Stimulated activated CD4-positive, alpha-beta T cell treated with anti-CD3 and anti-CD28 coated beads, Interleukin-12 subunit alpha, Interleukin-12 subunit beta, amount 100 ng/mL, for 4 hours (primary cell): ENCODE measurements around the gene CCND1.

ENCODE experiments used
- DNase-seq: peaks from one replicate; pipeline ENCODE4 v3.0.0-alpha.2; 2020

The CCND1 gene

DNA sequence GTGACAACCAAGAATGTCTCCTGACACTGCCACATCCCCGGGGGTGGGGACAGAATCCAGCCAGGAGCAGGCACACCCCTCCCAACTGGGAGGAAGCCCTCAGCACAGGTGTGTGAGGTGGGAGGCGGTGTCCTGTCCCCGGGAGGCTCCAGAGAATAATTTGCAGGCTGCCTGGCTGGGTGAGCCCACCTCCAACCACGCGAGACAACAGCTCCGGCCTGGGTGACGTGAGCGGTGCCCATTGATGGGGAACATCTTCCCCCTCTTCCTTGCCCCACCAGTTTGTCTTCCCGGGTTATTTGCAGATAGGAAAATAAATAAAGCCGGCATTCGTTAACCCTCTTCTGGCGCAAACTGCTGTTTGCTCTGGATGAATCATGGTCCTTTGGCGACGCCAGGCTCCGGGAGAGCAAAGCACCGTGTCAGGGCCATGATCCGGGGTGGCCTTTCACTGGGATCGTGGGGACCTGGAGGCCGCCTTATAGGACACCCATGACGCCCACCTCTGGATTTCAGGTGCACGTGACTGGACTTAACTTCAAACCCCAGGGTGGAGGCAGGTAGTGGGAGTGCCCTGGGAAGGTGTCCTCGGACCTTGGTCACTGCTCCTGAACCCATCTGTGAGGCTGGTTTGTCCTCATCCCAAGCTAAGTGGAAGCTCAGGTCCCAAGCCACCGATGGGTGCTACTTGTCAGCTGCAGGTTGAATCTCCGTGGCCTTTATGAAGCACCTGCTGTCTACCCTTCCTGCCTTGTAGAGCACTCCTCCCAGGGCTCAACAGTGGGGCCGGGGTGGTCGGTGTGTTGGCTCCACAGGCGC, 13.9 kb downstream of the CCND1 start:
- no peak for DNase-seq

DNA sequence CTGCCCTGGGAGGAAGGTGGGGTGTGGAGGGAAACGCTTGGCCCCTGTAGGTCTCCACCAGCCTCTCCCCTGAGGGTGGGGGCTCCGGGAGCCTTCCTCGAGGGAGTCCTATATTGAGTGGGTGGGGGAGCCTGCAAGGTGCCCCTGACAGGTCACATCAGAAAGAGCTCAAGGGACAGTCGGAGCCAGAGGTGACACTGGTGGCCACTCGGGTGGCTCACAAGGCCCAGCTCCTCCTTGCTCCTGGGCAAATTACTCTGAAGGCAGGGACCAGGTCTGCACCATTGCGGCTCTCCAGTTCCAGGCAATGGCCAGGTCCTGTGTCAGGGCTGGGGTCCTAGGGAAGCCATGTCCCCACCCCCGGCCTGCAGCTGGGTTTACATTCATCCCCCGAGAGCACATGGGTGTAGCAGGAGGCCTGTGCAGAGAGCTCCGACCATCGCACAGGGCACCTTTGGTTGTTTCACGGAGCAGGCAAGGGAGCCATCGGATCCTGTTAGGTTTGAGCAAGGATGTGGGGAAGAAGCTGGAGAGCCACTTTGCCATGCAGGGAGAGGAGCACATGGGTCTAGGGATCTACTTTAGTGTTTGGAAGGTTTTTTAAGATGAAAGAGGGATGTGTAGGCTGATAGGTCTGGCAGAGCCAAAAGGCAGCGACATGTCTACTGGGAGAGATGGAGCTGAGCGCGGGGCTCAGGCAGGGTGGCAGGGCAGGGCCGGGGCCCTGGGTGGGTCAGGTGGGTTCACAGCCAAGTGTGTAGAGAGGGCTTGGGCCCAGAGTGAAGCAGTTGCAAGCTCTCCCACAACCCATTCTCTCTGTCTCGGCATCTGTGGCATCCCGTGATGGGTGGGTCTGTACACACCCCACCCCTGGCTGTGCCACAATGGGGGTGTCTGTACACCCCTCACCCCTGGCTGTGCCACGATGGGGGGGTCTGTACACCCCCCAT, 14.8 kb downstream of the CCND1 start:
- no peak for DNase-seq

DNA sequence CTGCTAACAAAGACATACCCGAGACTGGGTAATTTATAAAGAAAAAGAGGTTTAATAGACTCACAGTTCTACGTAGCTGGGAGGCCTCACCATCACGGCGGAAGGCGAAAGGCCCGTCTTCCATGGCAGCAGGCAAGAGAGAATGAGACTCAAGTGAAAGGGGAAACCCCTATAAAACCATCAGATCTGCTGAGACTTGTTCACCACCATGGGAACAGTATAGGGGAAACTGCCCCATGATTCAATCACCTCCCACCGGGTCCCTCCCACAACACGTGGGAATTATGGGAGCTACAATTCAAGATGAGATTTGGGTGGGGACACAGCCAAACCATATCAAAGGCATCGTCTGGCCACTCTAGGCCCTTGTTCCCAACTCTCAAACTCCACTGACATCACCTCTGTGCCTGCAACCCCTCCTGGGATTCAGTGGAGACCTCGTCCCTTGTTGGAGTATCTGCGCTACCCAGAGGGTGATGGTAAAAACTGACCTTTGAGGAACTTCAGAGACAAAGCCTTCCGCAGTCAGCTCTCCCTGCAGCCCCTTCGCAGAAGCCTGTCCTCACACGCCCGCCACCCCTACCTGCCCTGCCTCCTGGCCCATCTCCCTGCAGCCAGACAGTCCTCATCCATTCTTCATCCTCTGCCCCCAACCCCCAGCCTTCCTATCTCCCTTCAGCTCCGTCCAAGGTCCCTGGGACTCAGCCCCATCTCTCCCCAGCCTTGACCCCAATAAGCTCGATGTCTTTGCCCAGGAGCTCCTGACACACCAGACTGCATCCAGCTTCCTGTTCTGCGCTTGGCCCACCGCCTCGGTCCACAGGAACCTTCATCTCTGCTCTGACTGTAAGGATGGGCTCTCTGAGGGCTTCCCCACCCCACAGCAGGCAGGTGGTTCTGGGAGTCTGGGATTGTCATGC, 15.8 kb downstream of the CCND1 start:
- no peak for DNase-seq

DNA sequence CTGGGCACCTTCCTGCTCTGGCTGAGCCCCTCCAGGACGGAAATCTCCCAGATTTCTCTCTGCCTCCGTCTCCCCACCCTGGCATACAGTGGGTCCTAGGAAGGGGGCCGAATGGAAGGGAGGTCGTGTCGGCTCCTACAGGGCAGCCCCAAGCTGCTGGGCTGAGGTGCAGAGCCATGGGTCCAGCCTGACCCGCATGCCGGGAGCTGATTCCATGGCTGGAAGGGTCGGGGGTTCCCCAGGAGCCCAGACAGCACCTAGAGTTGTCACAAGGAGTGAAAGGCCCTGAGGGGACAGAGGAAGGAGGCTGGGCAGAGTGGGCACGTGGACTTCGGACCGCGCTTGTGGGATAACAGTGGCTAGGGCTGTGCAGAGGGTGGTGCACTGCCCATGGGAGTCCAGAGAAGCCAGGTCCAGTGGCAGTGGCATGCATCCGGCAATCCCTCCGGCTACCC, 16.5 kb downstream of the CCND1 start:
- DNase-seq: no peak

GRCh38 chr11:69657911-69658625, 17.1 kb downstream of the CCND1 start:
- no peak for DNase-seq

- DNase-seq: no peak
Measured at GRCh38 chr11:69658626-69659450, 17.9 kb downstream of the CCND1 start.

DNA sequence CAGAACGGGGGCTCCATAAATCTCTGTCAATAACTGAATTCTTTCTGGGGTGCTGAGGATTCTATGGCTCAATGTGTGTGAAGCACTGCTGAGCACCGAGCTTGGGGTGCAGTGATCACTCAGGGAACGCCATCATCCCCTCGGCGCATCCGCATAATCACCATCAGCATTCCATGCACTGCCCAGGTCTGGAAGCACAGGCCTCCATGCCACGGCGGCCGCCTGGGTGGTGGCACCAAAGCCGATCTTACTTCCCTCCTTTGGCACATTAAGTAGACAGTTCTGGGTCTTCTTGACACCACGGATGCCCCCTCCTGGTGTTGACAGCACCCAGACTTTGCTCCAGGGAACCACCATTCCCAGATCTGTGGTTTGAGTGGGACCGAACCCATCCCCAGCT, 18.6 kb downstream of the CCND1 start:
- no peak for DNase-seq

DNA sequence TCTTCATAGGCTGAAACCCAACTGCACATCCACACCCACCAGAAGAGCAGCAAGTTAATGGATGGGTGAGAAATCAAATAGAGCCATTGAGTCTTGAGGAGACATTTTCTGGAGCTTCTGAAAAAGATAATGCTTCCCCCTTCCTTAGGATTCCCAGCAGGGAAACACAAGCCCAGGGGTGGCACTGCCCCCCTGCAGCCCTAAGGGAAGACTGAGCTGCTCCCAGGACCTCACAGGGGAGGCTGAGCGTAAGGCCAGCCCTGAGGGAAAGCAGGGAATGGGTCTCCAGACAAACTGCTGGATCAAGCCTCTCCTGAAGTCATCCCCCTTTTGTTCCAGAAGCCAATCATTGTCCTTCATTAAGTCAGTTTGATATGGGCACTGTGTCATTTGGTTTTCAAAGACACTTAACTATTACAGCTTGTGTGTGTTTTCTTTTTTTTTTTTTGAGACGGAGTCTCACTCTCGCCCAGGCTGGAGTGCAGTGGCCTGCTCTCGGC, 19.1 kb downstream of the CCND1 start:
- DNase-seq: no peak

- DNase-seq: no peak
Measured at GRCh38 chr11:69661413-69661715, 20.4 kb downstream of the CCND1 start.

DNA sequence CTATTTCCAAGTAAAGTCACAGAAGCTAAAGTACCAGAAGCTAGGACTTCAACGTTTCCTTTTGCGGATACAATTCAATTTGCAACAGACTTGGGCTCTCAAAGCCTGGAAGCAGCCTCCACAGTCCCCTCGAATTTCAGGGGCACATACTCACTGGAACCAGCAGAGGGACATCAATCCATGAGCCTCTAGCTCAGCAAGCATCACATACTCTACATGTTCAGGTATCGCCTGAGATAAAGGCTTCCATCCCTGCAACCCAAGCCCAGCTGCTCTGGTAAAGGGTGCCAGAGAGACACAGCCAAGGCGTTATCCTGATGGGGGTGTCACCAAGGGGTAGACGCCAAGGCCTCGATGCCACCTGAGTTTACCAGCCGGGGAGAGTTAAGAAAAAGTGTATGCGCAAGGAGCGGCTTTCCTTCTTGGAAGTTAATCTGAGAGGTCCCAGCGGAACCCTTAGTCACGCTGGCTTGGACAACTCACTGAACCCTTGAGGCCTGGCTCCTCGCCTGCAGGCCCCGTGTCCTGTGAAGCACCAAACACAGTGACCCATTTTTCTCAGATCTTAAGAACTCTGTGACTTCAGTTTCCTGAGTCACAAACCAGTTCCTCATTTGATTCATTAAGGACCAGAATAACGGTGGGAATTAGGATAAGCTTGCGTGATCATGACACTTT, 21.2 kb downstream of the CCND1 start:
- DNase-seq: no peak

DNA sequence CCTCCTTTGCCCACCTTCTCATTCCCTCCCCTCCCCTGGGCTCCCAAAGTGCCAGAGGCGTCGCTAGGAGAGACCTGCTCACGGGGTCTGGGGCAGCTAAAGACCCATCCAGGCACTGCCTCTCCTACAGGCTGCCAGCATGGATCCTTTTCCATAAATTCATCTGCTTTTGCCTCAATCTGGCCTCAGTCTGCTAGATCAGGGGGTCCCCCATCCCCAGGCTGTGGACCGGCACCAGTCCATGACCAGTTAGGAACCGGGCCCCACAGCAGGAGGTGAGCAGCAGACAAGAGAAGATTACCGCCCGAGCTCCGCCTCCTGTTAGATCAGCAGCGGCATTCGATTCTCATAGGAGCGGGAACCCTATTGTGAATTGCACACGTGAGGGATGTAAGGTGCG, 21.9 kb downstream of the CCND1 start:
- no peak for DNase-seq

- DNase-seq: no peak
Measured at GRCh38 chr11:69663326-69663725, 22.4 kb downstream of the CCND1 start.

- no peak for DNase-seq
Measured at GRCh38 chr11:69664103-69664775, 23.3 kb downstream of the CCND1 start.

- DNase-seq: no peak
Measured at GRCh38 chr11:69664901-69665300, 23.9 kb downstream of the CCND1 start.

GRCh38 chr11:69665669-69666068, 24.7 kb downstream of the CCND1 start:
- DNase-seq: no peak

DNA sequence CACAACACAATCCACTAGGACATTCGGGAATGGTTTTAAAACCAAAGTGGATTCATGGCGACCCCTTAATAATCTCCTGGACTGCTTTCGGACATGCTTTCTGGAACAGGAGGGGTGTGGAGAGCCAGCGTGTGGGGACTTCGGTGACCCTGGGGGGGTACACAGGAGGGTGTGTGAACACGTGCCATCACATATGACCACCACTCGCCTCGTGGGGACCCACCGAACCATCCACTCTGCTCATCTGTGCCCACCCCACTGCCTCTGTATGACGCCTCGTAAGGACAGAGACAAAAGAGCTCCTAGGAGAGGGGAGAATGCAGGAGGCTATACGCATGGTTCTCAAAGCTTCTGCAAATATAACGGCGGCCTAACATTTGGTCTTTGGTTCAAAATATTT, 25.3 kb downstream of the CCND1 start:
- no peak for DNase-seq

DNA sequence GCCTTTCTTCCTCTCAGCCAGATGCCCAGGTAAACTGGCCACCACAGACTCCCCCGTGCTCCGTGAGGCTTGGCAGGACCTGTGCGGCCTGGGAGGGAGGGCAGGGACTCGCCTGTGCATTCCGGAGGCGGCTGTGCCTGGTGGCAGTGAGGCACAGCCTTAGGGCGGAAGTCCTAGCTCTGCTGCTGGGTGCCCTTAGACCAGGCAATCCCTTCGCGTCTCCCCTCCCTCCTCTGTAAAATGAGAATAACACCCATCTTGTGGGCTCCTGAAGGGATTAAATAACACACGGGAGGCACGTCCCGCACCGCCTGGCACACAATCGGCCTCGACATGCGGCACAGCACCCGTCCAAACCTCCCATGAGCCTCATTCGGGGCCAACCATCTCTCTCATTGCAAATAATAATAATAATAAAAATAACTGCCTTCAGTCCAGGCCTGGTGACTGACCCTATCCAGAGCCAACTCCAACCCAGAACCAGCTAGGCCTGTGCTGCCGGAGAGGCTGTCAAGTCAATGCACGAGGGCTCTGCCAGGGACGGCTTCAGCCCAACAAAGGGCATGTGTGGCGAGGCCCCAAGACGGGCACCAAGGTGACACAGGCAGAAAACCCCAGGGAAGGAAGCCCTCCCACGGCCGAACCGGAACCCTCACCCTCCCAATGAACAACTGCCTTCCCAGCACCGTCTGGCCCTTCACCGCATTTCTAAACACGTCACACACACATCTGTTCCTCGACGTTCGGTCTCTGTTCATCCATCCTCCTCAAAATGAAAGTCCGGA, 26.0 kb downstream of the CCND1 start:
- DNase-seq: no peak

GRCh38 chr11:69667619-69668604, 27.0 kb downstream of the CCND1 start:
- no peak for DNase-seq
